Measurements from ENCODE around the gene EDNRB.

- TF ChIP-seq EZH2 (IDR thresholded peaks at IDR 0.05; ENCODE audit: insufficient read depth, poor library complexity, severe bottlenecking), result no peak
- TF ChIP-seq EZH2phosphoT487 (IDR thresholded peaks at IDR 0.05; ENCODE audit: insufficient read depth, low read depth), result no peak
Measured at GRCh38 chr13:77952276-77952675, 33.6 kb upstream of the EDNRB start.
